ENCODE data around the gene MRPL23. TPM values are rescaled to one million over a fixed set of nuclear protein-coding genes. Genes with fewer than 3 reads are reported as not detected.

MRPL23 gene
- total RNA-seq, 4 donors from 2014 or later: 128 to 231 (median 155) TPM

DNA sequence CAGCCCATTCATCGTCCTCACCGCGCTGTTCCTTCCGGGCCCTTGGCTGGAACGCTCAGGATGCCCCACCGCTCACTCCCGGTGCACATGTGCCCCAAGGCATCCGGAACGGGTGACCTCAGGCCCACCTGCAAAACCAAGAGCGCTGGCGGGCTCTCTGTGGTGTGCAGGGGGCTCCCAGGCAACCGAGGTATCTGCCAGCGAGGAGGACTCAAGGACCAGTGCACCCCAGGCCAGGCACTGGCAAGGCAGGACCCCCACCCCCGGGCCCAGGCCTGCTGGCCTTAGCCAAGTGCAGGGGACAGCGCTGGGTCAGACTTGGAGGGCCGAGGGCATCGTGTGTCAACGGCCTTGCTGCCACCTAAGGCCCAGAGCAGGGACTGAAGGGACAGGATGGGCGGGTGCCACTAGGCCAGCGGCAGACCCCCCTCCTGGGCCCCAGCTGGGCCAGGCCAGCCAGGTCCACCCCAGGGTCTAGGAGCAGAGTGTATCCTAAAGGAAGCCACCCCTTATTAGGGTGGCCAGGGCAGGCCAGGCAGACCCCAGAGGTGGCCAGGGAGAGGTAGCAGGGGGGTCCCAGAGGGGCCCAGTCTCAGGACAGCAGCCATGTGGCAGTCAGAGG lies 19.2 kb upstream of the MRPL23 start:
- no peak for TF ChIP-seq POLR2A (IDR thresholded peaks at IDR 0.05)
- TF ChIP-seq CTCF (IDR thresholded peaks at IDR 0.05): no peak
- peaks cover 4 to 72% (median 17%) of the 10 kb centered on the region in 3 donors for H3K4me1 ChIP-seq
- no peaks in the 10 kb centered on the region for H3K27me3 ChIP-seq
- no peak overlapping the region for H3K4me3 ChIP-seq
- H3K27ac ChIP-seq: peak overlapping the region in 1 of 4 donors; percentile 49
- intact Hi-C loops (cut with DNase I): loop anchor here (10.0 kb wide), 2 partner anchors 83 to 233 kb away; partner anchors contain the start of gene KRTAP5-6
- no peaks in the 10 kb centered on the region for H3K9me3 ChIP-seq
- no peak for DNase-seq
- WGBS, 2 donors: 64% methylated on average over 3 of the region's 20 CpGs; no CpG with 5 or more reads in 1 of the 2 donors
- H3K36me3 ChIP-seq: no peaks in the 10 kb centered on the region

DNA sequence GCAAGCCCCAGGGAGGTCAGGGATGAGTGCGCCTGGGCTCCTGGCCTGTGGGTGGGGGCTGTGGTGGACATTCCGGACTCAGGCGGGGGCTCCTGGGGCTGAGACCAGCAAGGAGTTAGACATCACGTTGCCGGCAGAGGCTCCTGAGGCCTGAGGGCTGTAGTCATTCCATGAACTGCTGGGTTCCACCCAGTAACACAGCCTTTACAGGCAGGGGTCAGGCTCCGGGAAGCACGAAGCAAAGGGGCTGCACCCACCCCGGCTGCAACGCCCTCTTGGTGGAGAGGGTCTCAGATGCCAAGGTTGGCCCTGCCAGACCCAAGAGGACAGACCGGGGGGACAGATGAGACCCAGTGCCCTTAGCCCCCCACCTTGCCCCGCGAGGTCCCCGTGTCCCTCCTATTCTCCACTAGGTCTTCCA lies 18.7 kb upstream of the MRPL23 start:
- intact Hi-C loops (cut with DNase I): loop anchor here (10.0 kb wide), 2 partner anchors 84 to 234 kb away; partner anchors contain the start of gene KRTAP5-6
- 80 to 98% methylated on average over 6 to 7 of the region's 13 CpGs for WGBS, 2 donors
- Histone ChIP-seq H3K9me3 (no peaks in the 10 kb centered on the region), H3K27me3 (no peaks in the 10 kb centered on the region), H3K4me1 (peaks cover 4 to 67% (median 17%) of the 10 kb centered on the region in 3 donors), H3K36me3 (no peaks in the 10 kb centered on the region), H3K27ac (no peak overlapping the region), H3K4me3 (no peak overlapping the region)
- TF ChIP-seq CTCF (IDR thresholded peaks at IDR 0.05): no peak
- TF ChIP-seq POLR2A (IDR thresholded peaks at IDR 0.05): no peak
- DNase-seq: no peak

- 81 to 89% methylated on average over 18 to 20 of the region's 35 CpGs for WGBS, 2 donors
- Histone ChIP-seq H3K4me3 (no peak overlapping the region), H3K4me1 (peaks cover 4 to 61% (median 15%) of the 10 kb centered on the region in 3 donors), H3K36me3 (no peaks in the 10 kb centered on the region), H3K9me3 (no peaks in the 10 kb centered on the region), H3K27me3 (no peaks in the 10 kb centered on the region), H3K27ac (no peak overlapping the region)
- no peak for TF ChIP-seq CTCF (IDR thresholded peaks at IDR 0.05)
- no peak for TF ChIP-seq POLR2A (IDR thresholded peaks at IDR 0.05)
- intact Hi-C loops (cut with DNase I): loop anchor here (10.0 kb wide), 2 partner anchors 84 to 234 kb away; partner anchors contain the start of gene KRTAP5-6
- DNase-seq: no peak
These were observed 18.1 kb upstream of the MRPL23 start for GRCh38 chr11:1928891-1929541.

- DNase-seq: no peak
- no peak overlapping the region for H3K4me3 ChIP-seq
- intact Hi-C loops (cut with DNase I): loop anchor here (10.0 kb wide), 2 partner anchors 85 to 235 kb away; partner anchors contain the start of gene KRTAP5-6
- H3K36me3 ChIP-seq: no peaks in the 10 kb centered on the region
- no peaks in the 10 kb centered on the region for H3K27me3 ChIP-seq
- WGBS, 2 donors: 83 to 86% methylated on average over 20 to 23 of the region's 25 CpGs
- H3K9me3 ChIP-seq: no peaks in the 10 kb centered on the region
- H3K27ac ChIP-seq: no peak overlapping the region
- TF ChIP-seq POLR2A (IDR thresholded peaks at IDR 0.05): no peak
- TF ChIP-seq CTCF (IDR thresholded peaks at IDR 0.05): no peak
- H3K4me1 ChIP-seq: peaks cover 0 to 53% (median 7%) of the 10 kb centered on the region in 3 donors
These were observed 17.3 kb upstream of the MRPL23 start for GRCh38 chr11:1929621-1930461.
